HepG2 (cell line): ENCODE measurements around the gene FUBP3.

Source experiments
- PAX8 ChIP-seq: sonication (generic); formaldehyde crosslinking; IDR thresholded peaks from 2 replicates; pipeline ENCODE4 v1.8.0; 2022; ENCODE audit warnings: mild to moderate bottlenecking, missing genetic modification reagents, borderline replicate concordance
- POLR2A ChIP-seq, 2 experiments: IDR thresholded peaks; 2 replicates each; pipeline ENCODE4 v1.6.1; 2011; ENCODE audit warnings: low read depth in 2 of 2, low read length in 2 of 2, mild to moderate bottlenecking in 1 of 2, moderate library complexity in 1 of 2; ENCODE audit not compliant: insufficient read depth in 1 of 2
- POLR2AphosphoS5 ChIP-seq: IDR thresholded peaks from 2 replicates; pipeline ENCODE4 v1.6.1; 2012; ENCODE audit warnings: low read depth, low read length
- RARA ChIP-seq: IDR thresholded peaks from 2 replicates; pipeline ENCODE4 v1.6.1; 2016; ENCODE audit warnings: missing genetic modification reagents, missing compliant biosample characterization
- RFXAP ChIP-seq: sonication (generic); formaldehyde crosslinking; IDR thresholded peaks from 2 replicates; pipeline ENCODE4 v1.4.0; 2020; ENCODE audit warnings: missing genetic modification reagents, borderline replicate concordance
- TOE1 ChIP-seq: sonication (generic); formaldehyde crosslinking; IDR thresholded peaks from 2 replicates; pipeline ENCODE4 v1.4.0; 2020; ENCODE audit warnings: mild to moderate bottlenecking, missing genetic modification reagents
- TF ChIP-seq, protein P1 (sequence below): sonication (generic); formaldehyde crosslinking; IDR thresholded peaks from 2 replicates; pipeline ENCODE4 v1.5.0; 2020; ENCODE audit warnings: missing genetic modification reagents, mild to moderate bottlenecking, borderline replicate concordance
- TF ChIP-seq, protein P2 (sequence below): sonication (generic); formaldehyde crosslinking; IDR thresholded peaks from 2 replicates; pipeline ENCODE4 v1.5.0; 2020; ENCODE audit warnings: mild to moderate bottlenecking, missing genetic modification reagents, moderate library complexity

DNA sequence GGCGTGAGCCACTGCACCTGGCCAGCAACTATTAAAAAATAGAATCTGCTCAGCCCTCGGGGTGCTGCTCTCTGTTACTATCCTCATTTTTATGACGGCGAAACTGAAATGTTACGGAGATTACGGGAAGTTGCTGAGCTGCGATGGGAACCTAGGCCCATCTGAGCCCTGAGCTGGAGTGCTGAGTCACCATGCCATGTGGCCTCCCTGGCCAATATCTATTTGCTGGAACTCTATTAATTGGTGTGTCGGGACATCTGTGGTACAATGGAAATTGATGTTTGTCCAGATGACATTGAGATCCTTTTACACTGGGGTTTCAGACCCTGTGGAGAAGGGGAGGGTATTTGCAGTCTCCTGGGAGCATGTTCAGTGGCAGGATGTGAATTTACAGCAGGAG is 93.1 kb downstream of the FUBP3 start:
- TF ChIP-seq, protein P1, sequence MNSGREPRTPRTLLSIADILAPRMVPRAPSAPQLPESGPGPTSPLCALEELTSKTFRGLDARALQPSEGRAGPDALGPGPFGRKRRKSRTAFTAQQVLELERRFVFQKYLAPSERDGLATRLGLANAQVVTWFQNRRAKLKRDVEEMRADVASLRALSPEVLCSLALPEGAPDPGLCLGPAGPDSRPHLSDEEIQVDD (CRISPR knock-in tag) = no peak
- TF ChIP-seq TOE1 (CRISPR knock-in tag) = no peak
- no peak for TF ChIP-seq RFXAP
- TF ChIP-seq, protein P2, sequence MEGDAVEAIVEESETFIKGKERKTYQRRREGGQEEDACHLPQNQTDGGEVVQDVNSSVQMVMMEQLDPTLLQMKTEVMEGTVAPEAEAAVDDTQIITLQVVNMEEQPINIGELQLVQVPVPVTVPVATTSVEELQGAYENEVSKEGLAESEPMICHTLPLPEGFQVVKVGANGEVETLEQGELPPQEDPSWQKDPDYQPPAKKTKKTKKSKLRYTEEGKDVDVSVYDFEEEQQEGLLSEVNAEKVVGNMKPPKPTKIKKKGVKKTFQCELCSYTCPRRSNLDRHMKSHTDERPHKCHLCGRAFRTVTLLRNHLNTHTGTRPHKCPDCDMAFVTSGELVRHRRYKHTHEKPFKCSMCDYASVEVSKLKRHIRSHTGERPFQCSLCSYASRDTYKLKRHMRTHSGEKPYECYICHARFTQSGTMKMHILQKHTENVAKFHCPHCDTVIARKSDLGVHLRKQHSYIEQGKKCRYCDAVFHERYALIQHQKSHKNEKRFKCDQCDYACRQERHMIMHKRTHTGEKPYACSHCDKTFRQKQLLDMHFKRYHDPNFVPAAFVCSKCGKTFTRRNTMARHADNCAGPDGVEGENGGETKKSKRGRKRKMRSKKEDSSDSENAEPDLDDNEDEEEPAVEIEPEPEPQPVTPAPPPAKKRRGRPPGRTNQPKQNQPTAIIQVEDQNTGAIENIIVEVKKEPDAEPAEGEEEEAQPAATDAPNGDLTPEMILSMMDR (CRISPR knock-in tag) = no peak
- TF ChIP-seq PAX8 (CRISPR knock-in tag) = no peak
- no peak for TF ChIP-seq POLR2AphosphoS5
- no peak for TF ChIP-seq POLR2A (IDR thresholded peaks at IDR 0.05; ENCODE audit: insufficient read depth in 1 of 2, low read depth in 2 of 2, low read length in 2 of 2)
- TF ChIP-seq RARA (CRISPR knock-in tag) = no peak
